WI38 (cell line): ENCODE data around the gene SLITRK2.

Source experiments
- H3K4me3 ChIP-seq: 2 replicates; pipeline ENCODE4 v1.5.1; 2011; ENCODE audit warnings: low read depth, mild to moderate bottlenecking, control low read depth, low read length
- TF ChIP-seq, protein P1 (sequence below): IDR thresholded peaks from 2 replicates; pipeline ENCODE4 v1.5.1; 2012; ENCODE audit warnings: low read depth, mild to moderate bottlenecking, control low read depth, low read length

The SLITRK2 gene

DNA sequence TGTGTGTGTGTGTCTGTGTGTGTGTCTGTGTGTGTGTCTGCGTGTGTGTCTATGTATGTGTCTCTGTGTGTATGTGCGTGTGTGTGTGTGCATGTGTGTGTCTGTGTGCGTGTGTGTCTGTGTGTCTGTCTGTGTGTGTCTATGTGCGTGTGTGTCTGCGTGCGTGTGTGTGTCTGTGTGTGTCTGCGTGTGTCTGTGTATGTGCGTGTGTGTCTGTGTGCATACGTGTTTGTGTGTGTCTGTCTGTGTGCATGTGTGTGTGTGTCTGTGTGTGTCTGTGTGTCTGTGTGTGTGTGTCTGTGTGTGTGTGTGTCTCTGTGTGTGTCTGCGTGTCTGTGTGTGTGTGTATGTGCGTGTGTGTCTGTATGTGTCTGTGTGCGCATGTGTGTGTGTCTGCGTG, 35.6 kb downstream of the SLITRK2 start:
- H3K4me3 ChIP-seq: no peak overlapping the region
- TF ChIP-seq, protein P1, sequence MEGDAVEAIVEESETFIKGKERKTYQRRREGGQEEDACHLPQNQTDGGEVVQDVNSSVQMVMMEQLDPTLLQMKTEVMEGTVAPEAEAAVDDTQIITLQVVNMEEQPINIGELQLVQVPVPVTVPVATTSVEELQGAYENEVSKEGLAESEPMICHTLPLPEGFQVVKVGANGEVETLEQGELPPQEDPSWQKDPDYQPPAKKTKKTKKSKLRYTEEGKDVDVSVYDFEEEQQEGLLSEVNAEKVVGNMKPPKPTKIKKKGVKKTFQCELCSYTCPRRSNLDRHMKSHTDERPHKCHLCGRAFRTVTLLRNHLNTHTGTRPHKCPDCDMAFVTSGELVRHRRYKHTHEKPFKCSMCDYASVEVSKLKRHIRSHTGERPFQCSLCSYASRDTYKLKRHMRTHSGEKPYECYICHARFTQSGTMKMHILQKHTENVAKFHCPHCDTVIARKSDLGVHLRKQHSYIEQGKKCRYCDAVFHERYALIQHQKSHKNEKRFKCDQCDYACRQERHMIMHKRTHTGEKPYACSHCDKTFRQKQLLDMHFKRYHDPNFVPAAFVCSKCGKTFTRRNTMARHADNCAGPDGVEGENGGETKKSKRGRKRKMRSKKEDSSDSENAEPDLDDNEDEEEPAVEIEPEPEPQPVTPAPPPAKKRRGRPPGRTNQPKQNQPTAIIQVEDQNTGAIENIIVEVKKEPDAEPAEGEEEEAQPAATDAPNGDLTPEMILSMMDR: no peak

DNA sequence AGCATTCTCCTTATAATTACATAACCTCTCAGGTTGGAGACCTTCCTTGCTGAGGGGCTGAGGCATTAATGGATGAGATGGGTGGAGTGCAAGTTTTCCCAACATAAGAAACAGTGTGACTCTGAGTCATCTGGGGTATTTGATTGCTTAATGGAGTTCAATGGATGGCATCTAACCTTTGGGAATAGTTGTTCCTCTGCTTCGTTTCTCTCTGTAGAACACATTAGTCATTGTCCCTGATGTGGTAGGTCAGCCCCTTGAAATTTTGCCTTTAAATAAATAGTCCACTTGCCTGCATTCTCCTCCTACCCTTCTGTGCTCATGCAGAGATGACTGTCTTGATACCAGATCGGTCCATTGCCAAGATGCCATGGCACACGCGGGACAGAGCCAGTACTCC, 38.6 kb downstream of the SLITRK2 start:
- TF ChIP-seq, protein P1: no peak
- H3K4me3 ChIP-seq: no peak overlapping the region

DNA sequence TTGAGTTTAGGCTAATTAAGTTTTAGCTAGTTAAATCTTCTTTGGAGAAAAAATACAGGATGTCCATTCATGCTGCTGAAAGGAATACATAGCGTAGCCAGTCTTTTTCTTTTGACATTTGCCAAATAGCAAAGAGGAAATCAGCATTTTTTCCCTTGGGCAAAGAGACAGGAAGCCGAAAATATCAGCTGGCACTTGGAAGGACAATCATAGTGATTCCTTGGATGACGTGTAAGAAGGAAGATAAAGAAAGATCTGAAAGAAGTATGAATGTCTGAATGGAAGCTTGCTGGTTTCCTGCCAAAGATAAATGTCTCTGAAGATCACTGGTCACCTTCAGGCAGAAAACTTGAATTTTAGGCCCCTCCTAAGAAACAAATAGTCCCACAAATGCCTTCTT, 44.2 kb downstream of the SLITRK2 start:
- TF ChIP-seq, protein P1: no peak
- H3K4me3 ChIP-seq: no peak overlapping the region

DNA sequence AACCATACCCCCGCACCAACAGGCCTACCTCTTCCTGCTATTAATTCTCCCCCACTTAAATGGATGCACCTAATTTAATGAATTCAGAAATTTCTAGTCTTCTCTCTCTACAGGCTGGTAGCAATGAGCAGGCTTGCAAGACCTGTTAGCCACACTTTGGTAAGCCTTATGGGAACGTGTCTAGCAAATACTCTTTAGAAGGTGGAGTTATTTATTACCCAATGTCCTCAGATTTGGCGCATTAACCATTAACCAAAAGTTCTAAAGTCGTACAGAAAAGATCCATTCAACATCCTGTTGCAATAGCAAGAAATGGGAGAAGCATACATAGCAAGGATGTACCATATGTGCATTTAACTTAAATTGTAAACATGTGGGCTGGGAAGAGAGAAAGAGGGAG, 47.5 kb downstream of the SLITRK2 start:
- TF ChIP-seq, protein P1: no peak
- H3K4me3 ChIP-seq: no peak overlapping the region
